ENCODE measurements around the gene UNC93B1.

UNC93B1 gene, protein sequence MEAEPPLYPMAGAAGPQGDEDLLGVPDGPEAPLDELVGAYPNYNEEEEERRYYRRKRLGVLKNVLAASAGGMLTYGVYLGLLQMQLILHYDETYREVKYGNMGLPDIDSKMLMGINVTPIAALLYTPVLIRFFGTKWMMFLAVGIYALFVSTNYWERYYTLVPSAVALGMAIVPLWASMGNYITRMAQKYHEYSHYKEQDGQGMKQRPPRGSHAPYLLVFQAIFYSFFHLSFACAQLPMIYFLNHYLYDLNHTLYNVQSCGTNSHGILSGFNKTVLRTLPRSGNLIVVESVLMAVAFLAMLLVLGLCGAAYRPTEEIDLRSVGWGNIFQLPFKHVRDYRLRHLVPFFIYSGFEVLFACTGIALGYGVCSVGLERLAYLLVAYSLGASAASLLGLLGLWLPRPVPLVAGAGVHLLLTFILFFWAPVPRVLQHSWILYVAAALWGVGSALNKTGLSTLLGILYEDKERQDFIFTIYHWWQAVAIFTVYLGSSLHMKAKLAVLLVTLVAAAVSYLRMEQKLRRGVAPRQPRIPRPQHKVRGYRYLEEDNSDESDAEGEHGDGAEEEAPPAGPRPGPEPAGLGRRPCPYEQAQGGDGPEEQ

DNA sequence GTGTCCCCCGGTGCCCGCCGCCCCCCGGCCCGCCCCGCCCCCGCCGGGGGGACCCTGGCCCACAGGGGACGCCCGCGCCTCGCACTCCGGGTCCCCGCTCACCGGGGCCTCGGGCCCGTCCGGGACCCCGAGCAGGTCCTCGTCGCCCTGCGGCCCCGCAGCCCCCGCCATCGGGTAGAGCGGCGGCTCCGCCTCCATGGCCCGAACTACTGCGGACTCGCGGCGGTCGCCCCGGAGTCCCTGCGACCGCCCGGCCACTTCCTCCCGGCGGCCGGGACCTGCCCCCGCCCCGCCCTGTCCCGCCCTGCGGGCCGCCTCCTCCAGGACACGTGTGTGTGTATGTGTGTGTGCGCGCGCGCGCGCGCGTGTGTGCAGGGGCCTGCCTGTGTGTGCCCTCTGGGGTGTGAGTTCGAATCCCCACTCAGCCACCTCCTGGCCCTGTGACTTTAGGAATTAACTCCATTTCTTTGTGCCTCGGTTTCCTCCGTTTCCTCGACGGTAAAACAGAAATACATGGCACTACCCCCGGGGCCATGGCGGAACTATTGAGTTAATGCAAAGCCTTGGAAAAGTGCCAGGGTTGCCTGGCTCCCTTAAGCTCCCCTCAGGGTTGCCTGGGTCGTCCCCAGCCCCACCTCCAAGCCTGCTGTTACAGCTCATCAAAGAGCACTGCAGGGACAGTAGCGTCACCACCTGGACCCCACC, at the start of gene UNC93B1:
Gene UNC93B1 (minus strand): TSS at position 252 of the 705 bp plus-strand sequence. CDS start 54 bp downstream, at position 198.
- no peak for DNase-seq (ENCODE audit: low spot score)

- no peak for DNase-seq (ENCODE audit: low spot score)
Measured at GRCh38 chr11:68053117-68053516, 49.2 kb upstream of the UNC93B1 start.

- no peak for DNase-seq (ENCODE audit: low spot score)
Measured at GRCh38 chr11:68052137-68052873, 48.4 kb upstream of the UNC93B1 start.

- DNase-seq (ENCODE audit: low spot score) = no peak
Measured at GRCh38 chr11:68051191-68052136, 47.6 kb upstream of the UNC93B1 start.

DNA sequence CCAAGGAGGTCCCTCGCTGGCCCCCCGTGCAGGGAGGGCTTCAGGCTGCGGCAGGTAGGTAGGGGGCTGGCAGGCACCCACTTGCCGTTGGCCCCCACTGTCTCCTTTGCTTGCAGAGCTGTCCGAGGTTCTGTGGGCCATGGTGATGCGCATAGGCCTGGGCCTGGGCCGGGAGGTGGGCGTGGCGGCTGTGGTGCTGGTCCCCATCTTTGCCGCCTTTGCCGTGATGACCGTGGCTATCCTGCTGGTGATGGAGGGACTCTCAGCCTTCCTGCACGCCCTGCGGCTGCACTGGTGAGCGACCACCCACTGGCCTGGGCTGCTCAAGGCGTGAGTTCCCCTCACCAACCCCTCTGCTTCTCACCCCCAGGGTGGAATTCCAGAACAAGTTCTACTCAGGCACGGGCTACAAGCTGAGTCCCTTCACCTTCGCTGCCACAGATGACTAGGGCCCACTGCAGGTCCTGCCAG, 46.5 kb upstream of the UNC93B1 start:
- DNase-seq (ENCODE audit: low spot score) = no peak

GRCh38 chr11:68049509-68050370, 45.8 kb upstream of the UNC93B1 start:
- no peak for DNase-seq (ENCODE audit: low spot score)

DNA sequence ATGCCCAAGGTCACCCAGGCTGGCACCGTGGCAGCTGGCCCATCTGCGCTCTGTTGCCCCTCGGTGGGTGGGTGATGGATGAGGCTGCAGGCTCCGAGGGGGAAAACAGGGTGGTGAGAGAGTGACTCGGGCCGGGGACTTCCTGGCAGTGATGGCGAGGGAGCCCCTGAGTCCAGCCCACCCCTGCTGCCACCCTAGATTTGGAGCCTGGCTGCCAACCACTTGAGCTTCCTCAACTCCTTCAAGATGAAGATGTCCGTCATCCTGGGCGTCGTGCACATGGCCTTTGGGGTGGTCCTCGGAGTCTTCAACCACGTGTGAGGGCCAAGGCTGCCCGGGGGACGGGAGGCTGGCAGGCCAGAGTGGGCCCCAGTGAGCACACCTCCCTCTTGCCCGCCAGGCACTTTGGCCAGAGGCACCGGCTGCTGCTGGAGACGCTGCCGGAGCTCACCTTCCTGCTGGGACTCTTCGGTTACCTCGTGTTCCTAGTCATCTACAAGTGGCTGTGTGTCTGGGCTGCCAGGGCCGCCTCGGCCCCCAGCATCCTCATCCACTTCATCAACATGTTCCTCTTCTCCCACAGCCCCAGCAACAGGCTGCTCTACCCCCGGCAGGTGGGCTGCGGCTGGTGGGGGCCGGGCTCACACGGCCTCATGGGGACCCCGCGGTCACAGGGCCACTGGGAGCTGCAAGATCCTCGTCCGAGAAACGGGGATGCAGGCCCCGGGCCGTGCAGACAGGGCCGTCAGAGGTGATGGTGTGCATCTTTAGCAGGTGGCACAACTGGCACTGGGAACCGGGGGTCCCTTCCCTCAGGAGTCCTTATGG, 45.0 kb upstream of the UNC93B1 start:
- no peak for DNase-seq (ENCODE audit: low spot score)

DNA sequence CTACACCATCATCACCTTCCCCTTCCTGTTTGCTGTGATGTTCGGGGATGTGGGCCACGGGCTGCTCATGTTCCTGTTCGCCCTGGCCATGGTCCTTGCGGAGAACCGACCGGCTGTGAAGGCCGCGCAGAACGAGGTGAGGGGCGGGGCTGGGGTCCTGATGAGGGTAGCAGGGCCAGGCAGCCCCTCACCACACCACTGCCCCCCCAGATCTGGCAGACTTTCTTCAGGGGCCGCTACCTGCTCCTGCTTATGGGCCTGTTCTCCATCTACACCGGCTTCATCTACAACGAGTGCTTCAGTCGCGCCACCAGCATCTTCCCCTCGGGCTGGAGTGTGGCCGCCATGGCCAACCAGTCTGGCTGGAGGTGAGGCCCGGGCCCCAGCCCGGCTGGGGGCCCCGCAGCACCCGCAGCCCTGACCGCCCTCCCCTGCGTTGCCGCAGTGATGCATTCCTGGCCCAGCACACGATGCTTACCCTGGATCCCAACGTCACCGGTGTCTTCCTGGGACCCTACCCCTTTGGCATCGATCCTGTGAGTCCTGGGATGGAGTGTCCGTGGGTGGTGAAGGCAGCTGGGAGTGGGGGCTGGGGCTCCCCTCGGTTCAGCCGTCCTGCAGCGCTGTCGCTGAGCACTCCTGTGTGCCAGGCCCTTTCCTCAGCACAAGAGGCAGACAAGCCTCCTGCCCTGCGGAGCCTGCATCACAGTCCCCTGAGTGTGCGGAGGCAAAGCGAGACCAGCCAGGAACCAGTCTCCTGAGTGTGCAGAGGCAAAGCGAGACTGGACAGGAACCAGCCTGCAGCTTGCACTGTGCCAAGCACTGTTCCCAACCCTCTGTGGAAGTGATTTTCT, 43.8 kb upstream of the UNC93B1 start:
- DNase-seq (ENCODE audit: low spot score) = no peak

DNA sequence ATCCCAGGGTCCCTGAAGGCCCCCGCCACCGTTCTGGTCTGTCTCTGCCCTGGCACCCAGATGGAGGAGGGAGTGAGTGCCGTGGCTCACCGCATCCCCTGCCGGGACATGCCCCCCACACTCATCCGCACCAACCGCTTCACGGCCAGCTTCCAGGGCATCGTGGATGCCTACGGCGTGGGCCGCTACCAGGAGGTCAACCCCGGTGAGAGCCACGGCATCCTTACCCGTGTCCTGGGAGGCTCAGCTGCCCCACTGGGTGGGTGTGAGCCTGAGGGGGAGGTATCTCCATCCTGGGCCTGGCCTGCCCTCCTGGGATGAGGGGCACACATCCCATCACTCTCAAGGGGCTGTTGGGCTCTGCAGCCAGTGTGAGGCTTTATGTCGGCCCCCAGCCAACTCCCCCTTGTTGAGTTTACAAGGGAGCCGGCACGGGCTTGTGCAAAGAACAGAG, 41.0 kb upstream of the UNC93B1 start:
- DNase-seq (ENCODE audit: low spot score) = no peak

DNA sequence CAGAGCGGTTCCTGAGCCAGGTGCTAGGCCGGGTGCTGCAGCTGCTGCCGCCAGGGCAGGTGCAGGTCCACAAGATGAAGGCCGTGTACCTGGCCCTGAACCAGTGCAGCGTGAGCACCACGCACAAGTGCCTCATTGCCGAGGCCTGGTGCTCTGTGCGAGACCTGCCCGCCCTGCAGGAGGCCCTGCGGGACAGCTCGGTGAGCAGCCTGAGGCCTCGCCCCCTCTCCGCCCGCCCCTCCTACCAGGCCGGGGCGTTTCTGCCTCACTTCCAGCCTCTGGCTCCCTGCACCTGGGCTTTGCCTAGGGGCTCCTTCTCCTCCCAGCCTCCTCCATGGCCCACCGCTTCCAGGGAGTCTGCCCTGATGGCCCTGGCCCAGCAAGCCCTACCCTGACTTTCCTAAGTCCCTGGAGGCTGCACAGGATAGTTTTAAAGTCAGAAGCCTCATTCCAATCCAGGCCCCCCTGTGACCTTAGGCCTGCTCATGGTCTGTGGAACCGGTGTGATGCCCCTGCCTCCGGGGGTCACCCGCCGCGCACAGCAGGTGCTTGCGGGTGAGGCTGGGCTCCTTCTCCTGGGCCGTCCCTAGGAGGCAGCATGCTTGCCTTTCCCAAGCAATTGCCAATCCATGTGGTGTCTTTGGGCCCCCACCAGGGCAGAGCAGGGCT, 40.4 kb upstream of the UNC93B1 start:
- DNase-seq (ENCODE audit: low spot score) = no peak

- no peak for DNase-seq (ENCODE audit: low spot score)
Measured at GRCh38 chr11:68043349-68044144, 39.6 kb upstream of the UNC93B1 start.

- DNase-seq (ENCODE audit: low spot score) = no peak
Measured at GRCh38 chr11:68043029-68043348, 39.1 kb upstream of the UNC93B1 start.

- DNase-seq (ENCODE audit: low spot score) = no peak
Measured at GRCh38 chr11:68042219-68043028, 38.5 kb upstream of the UNC93B1 start.

- no peak for DNase-seq (ENCODE audit: low spot score)
Measured at GRCh38 chr11:68041617-68042218, 37.8 kb upstream of the UNC93B1 start.

- DNase-seq (ENCODE audit: low spot score) = no peak
Measured at GRCh38 chr11:68040957-68041591, 37.2 kb upstream of the UNC93B1 start.

All from globus pallidus (tissue), 1 donor.